Tibial nerve (tissue), 4 donors: Measurements from ENCODE around the gene DSN1.
A peak's percentile ranks its signal among the peaks of the same experiment; 100 is the strongest.

ENCODE experiments used
- EP300 ChIP-seq, 2 donors: sonication (generic); formaldehyde crosslinking; IDR thresholded peaks; one replicate each; pipeline ENCODE4 v1.6.1; 2017; ENCODE audit warnings: antibody characterized with exemption in 2 of 2, mild to moderate bottlenecking in 1 of 2
- POLR2A ChIP-seq, 2 donors: fragments of 450-650 bp; IDR thresholded peaks; one replicate each; pipeline ENCODE4 v1.6.1; 2017; ENCODE audit warnings: antibody characterized with exemption in 2 of 2, mild to moderate bottlenecking in 2 of 2, moderate library complexity in 2 of 2
- TF ChIP-seq, protein P1 (sequence below), 5 experiments: fragments of 200-600 bp in 3 of 5; fragments of 450-650 bp in 2 of 5; sonication (generic) in 3 of 5; IDR thresholded peaks; one replicate each; pipeline ENCODE4 v1.5.1; 2016 to 2019; ENCODE audit warnings: antibody characterized with exemption in 5 of 5, mild to moderate bottlenecking in 3 of 5, moderate library complexity in 2 of 5

DNA sequence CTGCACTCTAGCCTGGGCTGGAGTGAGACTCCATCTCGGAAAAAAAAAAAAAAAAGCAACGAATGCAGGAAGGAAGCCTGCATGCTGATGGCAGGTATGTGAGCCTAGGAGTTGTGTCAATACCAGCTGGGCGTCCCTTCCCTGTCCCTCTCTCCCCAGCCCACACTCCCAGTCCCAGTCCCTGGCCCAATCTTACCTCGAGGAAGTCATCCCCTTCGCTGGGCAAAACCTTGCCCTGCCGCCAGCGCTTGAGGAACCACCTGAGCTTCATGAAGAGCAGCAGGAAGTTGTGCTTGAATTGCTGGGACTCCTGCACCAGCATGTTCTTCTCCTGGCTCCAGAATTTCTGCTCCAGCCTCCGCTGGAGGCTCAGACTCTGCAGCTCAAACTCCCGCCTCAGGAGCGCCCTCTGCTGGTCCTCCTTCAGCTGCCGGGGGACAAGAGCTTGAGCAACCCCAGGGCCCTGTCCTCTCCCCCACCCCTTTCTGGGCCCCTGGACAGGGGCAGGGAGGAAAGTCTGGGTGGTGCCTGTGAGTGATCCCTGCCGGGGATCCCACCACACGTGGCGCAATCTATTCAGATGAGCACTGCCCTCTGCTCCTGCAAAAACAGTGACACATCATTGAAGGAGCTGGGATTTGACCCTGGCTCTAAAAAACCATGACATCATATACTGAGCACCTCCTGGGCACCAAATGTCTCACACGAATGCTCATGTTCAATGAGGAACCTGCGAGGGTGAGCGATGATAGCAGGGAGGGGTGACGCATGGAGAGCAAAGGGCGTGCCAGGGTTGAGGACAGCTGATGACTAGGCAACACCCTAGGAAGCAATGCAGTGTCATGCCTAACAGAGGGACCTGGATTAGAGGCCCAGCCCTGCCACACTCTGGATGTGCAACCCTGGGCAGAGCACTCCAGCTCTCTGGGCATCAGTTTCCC, 35.0 kb upstream of the DSN1 start:
- TF ChIP-seq, protein P1, sequence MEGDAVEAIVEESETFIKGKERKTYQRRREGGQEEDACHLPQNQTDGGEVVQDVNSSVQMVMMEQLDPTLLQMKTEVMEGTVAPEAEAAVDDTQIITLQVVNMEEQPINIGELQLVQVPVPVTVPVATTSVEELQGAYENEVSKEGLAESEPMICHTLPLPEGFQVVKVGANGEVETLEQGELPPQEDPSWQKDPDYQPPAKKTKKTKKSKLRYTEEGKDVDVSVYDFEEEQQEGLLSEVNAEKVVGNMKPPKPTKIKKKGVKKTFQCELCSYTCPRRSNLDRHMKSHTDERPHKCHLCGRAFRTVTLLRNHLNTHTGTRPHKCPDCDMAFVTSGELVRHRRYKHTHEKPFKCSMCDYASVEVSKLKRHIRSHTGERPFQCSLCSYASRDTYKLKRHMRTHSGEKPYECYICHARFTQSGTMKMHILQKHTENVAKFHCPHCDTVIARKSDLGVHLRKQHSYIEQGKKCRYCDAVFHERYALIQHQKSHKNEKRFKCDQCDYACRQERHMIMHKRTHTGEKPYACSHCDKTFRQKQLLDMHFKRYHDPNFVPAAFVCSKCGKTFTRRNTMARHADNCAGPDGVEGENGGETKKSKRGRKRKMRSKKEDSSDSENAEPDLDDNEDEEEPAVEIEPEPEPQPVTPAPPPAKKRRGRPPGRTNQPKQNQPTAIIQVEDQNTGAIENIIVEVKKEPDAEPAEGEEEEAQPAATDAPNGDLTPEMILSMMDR (IDR thresholded peaks at IDR 0.05) = peak; percentile 49 to 70 (median 63)
- TF ChIP-seq POLR2A (IDR thresholded peaks at IDR 0.05) = no peak
- no peak for TF ChIP-seq EP300 (IDR thresholded peaks at IDR 0.05)
